Ishikawa (cell line): ENCODE data around the gene ZNF175.

ENCODE experiments used
- CREB1 ChIP-seq: IDR thresholded peaks from 2 replicates; pipeline ENCODE4 v1.6.1; 2012; ENCODE audit warnings: low read depth
- EGR1 ChIP-seq: IDR thresholded peaks from 2 replicates; pipeline ENCODE4 v1.6.1; 2012
- EP300 ChIP-seq: IDR thresholded peaks from 2 replicates; pipeline ENCODE4 v1.6.1; 2012; ENCODE audit warnings: borderline replicate concordance
- MAX ChIP-seq: IDR thresholded peaks from 2 replicates; pipeline ENCODE4 v1.6.1; 2012
- NFIC ChIP-seq: IDR thresholded peaks from 2 replicates; pipeline ENCODE4 v1.6.1; 2012
- REST ChIP-seq: IDR thresholded peaks from 2 replicates; pipeline ENCODE4 v1.6.1; 2012; ENCODE audit warnings: low read depth, mild to moderate bottlenecking
- TAF1 ChIP-seq: IDR thresholded peaks from 2 replicates; pipeline ENCODE4 v1.6.1; 2012; ENCODE audit warnings: low read depth, mild to moderate bottlenecking
- TEAD4 ChIP-seq: IDR thresholded peaks from 2 replicates; pipeline ENCODE4 v1.6.1; 2012
- USF1 ChIP-seq: IDR thresholded peaks from 2 replicates; pipeline ENCODE4 v1.6.1; 2012
- YY1 ChIP-seq: IDR thresholded peaks from 2 replicates; pipeline ENCODE4 v1.6.1; 2012; ENCODE audit warnings: low read depth
- ZBTB7A ChIP-seq: IDR thresholded peaks from 2 replicates; pipeline ENCODE4 v1.6.1; 2012; ENCODE audit warnings: low read depth

DNA sequence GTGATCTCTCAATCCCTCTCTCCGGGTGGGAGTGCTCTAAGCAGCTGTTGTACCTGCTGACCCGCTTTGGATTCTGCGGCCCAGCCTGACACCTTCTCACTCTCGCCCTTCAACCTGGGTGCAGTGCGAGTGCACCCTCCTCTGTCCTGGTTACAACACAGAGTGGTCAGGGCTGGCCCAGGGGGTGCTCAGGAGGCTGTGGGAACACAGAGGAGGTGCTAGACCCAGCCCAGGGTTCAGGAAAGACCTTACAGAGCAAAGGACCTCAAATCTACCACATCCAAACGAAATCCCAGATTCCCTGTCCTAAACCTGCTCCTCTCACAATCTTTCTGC lies 23.7 kb downstream of the ZNF175 start:
- TF ChIP-seq EP300: no peak
- TF ChIP-seq CREB1: no peak
- TF ChIP-seq EGR1: no peak
- TF ChIP-seq MAX: no peak
- no peak for TF ChIP-seq REST
- no peak for TF ChIP-seq ZBTB7A
- TF ChIP-seq YY1: no peak
- TF ChIP-seq USF1: no peak
- no peak for TF ChIP-seq NFIC
- no peak for TF ChIP-seq TAF1
- no peak for TF ChIP-seq TEAD4
